ENCODE data around the gene PTK6. TPM values are rescaled to one million over a fixed set of nuclear protein-coding genes. Genes with fewer than 3 reads are reported as not detected.
A peak's percentile ranks its signal among the peaks of the same experiment; 100 is the strongest.

The PTK6 gene
- total RNA-seq, 2 donors from 2014 or later, result 0.56 TPM; not detected in 1

- Histone ChIP-seq H3K36me3 (no peaks in the 10 kb centered on the region), H3K4me3 (no peak overlapping the region), H3K9me3 (no peaks in the 10 kb centered on the region), H3K4me1 (ENCODE audit: control insufficient read depth in 1 of 2, low read depth in 2 of 2) (peaks cover 0 to 5% of the 10 kb centered on the region in 2 donors), H3K27me3 (replicated peaks; ENCODE audit: insufficient read depth) (no peaks in the 10 kb centered on the region), H3K27ac (peak overlapping the region in 1 of 2 donors; percentile 12)
- ATAC-seq (ENCODE audit: insufficient number of reproducible peaks, low FRiP score, low read depth) (no peak), DNase-seq (ENCODE audit: low spot score) (no peak)
- TF ChIP-seq, protein P1, sequence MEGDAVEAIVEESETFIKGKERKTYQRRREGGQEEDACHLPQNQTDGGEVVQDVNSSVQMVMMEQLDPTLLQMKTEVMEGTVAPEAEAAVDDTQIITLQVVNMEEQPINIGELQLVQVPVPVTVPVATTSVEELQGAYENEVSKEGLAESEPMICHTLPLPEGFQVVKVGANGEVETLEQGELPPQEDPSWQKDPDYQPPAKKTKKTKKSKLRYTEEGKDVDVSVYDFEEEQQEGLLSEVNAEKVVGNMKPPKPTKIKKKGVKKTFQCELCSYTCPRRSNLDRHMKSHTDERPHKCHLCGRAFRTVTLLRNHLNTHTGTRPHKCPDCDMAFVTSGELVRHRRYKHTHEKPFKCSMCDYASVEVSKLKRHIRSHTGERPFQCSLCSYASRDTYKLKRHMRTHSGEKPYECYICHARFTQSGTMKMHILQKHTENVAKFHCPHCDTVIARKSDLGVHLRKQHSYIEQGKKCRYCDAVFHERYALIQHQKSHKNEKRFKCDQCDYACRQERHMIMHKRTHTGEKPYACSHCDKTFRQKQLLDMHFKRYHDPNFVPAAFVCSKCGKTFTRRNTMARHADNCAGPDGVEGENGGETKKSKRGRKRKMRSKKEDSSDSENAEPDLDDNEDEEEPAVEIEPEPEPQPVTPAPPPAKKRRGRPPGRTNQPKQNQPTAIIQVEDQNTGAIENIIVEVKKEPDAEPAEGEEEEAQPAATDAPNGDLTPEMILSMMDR (IDR thresholded peaks at IDR 0.05), result no peak
Observed at GRCh38 chr20:63534427-63534830, 2.7 kb downstream of the PTK6 start.

DNA sequence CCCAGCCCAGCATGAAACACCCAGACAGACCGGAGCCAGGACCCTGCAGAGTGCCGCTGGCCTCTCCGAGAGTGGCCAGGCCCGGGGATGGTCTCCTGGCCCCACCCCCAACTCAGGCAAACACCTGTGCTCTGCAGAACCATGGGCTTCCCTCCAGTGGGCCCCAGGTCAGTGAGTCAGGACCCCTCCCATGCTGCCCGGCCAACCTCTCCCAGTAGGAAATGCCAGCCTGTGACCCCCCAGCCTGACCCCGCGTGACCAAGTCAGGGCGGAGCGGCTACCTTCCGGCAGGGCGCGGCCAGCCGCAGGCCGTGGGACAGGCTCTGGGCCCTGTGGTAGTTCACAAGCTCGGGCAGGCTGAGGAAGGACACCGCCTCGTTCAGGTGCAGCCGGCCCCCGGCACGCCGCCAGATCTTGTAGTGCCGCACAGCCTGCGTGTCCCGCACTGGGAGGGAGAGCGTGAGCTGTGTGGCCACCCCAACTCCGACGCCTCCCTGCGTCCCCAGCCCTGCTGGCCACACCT is 3.2 kb downstream of the PTK6 start:
- TF ChIP-seq, protein P1 (IDR thresholded peaks at IDR 0.05), result no peak
- Histone ChIP-seq H3K4me3 (no peak overlapping the region), H3K4me1 (ENCODE audit: control insufficient read depth in 1 of 2, low read depth in 2 of 2) (peaks cover 0 to 5% of the 10 kb centered on the region in 2 donors), H3K36me3 (no peaks in the 10 kb centered on the region), H3K27ac (no peak overlapping the region), H3K9me3 (no peaks in the 10 kb centered on the region), H3K27me3 (replicated peaks; ENCODE audit: insufficient read depth) (no peaks in the 10 kb centered on the region)
- DNase-seq (ENCODE audit: low spot score) (no peak), ATAC-seq (ENCODE audit: insufficient number of reproducible peaks, low FRiP score, low read depth) (no peak)

GRCh38 chr20:63533388-63533787 is 3.8 kb downstream of the PTK6 start:
- DNase-seq (ENCODE audit: low spot score) (no peak), ATAC-seq (ENCODE audit: insufficient number of reproducible peaks, low FRiP score, low read depth) (no peak)
- TF ChIP-seq, protein P1 (IDR thresholded peaks at IDR 0.05), result no peak
- Histone ChIP-seq H3K4me1 (ENCODE audit: control insufficient read depth in 1 of 2, low read depth in 2 of 2) (peaks cover 0 to 5% of the 10 kb centered on the region in 2 donors), H3K4me3 (no peak overlapping the region), H3K36me3 (no peaks in the 10 kb centered on the region), H3K9me3 (no peaks in the 10 kb centered on the region), H3K27me3 (replicated peaks; ENCODE audit: insufficient read depth) (no peaks in the 10 kb centered on the region), H3K27ac (no peak overlapping the region)

DNA sequence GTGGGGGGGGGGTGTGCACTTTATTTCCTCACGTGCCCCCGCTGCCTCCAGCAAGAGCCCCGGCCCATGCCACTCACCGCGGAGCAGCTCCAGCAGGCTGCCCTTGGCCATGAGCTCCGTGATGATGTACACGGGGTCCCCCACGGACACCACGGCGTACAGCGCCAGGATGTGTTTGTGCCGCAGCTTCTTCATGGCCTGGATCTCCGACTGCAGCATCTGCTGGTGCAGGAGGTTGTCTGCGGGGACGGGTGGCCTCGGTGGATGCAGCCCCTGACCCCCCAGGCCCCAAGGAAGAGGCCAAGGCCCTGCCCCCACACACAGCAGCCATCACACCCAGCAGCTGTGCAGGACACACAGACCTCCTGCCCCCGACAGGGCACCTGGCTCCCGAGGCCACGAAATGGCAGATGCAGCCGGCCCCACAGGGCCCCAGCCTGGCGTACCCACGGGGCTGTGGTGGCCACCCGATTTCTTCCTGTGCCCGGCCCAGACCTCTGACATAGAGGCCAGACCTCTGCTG is 4.7 kb downstream of the PTK6 start:
- no peak overlapping the region for H3K27ac ChIP-seq
- H3K27me3 ChIP-seq (replicated peaks; ENCODE audit: insufficient read depth), result no peaks in the 10 kb centered on the region
- no peak overlapping the region for H3K4me3 ChIP-seq
- no peak for ATAC-seq (ENCODE audit: insufficient number of reproducible peaks, low FRiP score, low read depth)
- no peaks in the 10 kb centered on the region for H3K9me3 ChIP-seq
- no peaks in the 10 kb centered on the region for H3K36me3 ChIP-seq
- H3K4me1 ChIP-seq (ENCODE audit: control insufficient read depth in 1 of 2, low read depth in 2 of 2), result peaks cover 0 to 1% of the 10 kb centered on the region in 2 donors
- DNase-seq (ENCODE audit: low spot score), result no peak
- TF ChIP-seq, protein P1 (IDR thresholded peaks at IDR 0.05), result no peak

GRCh38 chr20:63531686-63532448 is 5.3 kb downstream of the PTK6 start:
- H3K27ac ChIP-seq, result no peak overlapping the region
- no peak overlapping the region for H3K4me3 ChIP-seq
- H3K27me3 ChIP-seq (replicated peaks; ENCODE audit: insufficient read depth), result no peaks in the 10 kb centered on the region
- TF ChIP-seq, protein P1 (IDR thresholded peaks at IDR 0.05), result no peak
- H3K4me1 ChIP-seq (ENCODE audit: control insufficient read depth in 1 of 2, low read depth in 2 of 2), result no peaks in the 10 kb centered on the region
- no peaks in the 10 kb centered on the region for H3K9me3 ChIP-seq
- DNase-seq (ENCODE audit: low spot score), result no peak
- no peak for ATAC-seq (ENCODE audit: insufficient number of reproducible peaks, low FRiP score, low read depth)
- H3K36me3 ChIP-seq, result no peaks in the 10 kb centered on the region
